SKM-1 (cell line): Measurements from ENCODE around the gene NR2F1.

Source experiments
- DNase-seq: peaks from one replicate; lab custom pipeline; 2025; ENCODE audit not compliant: unreplicated experiment; lab: John Stamatoyannopoulos, UW

The NR2F1 gene

GRCh38 chr5:93603793-93604643 is 21.0 kb downstream of the NR2F1 start:
- no peak for DNase-seq

- DNase-seq, result no peak
Measured at GRCh38 chr5:93604644-93605515, 21.9 kb downstream of the NR2F1 start.

GRCh38 chr5:93606382-93606752 is 23.3 kb downstream of the NR2F1 start:
- DNase-seq, result no peak

GRCh38 chr5:93607367-93608258 is 24.6 kb downstream of the NR2F1 start:
- DNase-seq, result no peak

- no peak for DNase-seq
Measured at GRCh38 chr5:93608855-93609254, 25.8 kb downstream of the NR2F1 start.

GRCh38 chr5:93609762-93610161 is 26.7 kb downstream of the NR2F1 start:
- DNase-seq, result no peak

- no peak for DNase-seq
Measured at GRCh38 chr5:93610581-93611272, 27.7 kb downstream of the NR2F1 start.

- no peak for DNase-seq
Measured at GRCh38 chr5:93611273-93611975, 28.4 kb downstream of the NR2F1 start.

GRCh38 chr5:93611976-93612854 is 29.2 kb downstream of the NR2F1 start:
- DNase-seq, result no peak

GRCh38 chr5:93612855-93613243 is 29.8 kb downstream of the NR2F1 start:
- no peak for DNase-seq

GRCh38 chr5:93616538-93617174 is 33.6 kb downstream of the NR2F1 start:
- DNase-seq, result no peak

- peak; percentile 15 for DNase-seq
Measured at GRCh38 chr5:93620487-93621326, 37.7 kb downstream of the NR2F1 start.

GRCh38 chr5:93621327-93621798 is 38.3 kb downstream of the NR2F1 start:
- no peak for DNase-seq

GRCh38 chr5:93622240-93622885 is 39.3 kb downstream of the NR2F1 start:
- no peak for DNase-seq

GRCh38 chr5:93623153-93623552 is 40.1 kb downstream of the NR2F1 start:
- DNase-seq, result no peak

- no peak for DNase-seq
Measured at GRCh38 chr5:93626801-93627200, 43.8 kb downstream of the NR2F1 start.

GRCh38 chr5:93632327-93632726 is 49.3 kb downstream of the NR2F1 start:
- DNase-seq, result no peak
